ENCODE data around the gene SNRPA. TPM values are rescaled to one million over a fixed set of nuclear protein-coding genes. Genes with fewer than 3 reads are reported as not detected.

Gene SNRPA
- total RNA-seq, 1 experiment from 2014 or later, result 160 TPM

GRCh38 chr19:40741527-40742390, 9.2 kb upstream of the SNRPA start:
- DNase-seq (ENCODE audit: unreplicated experiment), result no peak
- no TSS peak for BruUV-seq (replicated peaks)

DNA sequence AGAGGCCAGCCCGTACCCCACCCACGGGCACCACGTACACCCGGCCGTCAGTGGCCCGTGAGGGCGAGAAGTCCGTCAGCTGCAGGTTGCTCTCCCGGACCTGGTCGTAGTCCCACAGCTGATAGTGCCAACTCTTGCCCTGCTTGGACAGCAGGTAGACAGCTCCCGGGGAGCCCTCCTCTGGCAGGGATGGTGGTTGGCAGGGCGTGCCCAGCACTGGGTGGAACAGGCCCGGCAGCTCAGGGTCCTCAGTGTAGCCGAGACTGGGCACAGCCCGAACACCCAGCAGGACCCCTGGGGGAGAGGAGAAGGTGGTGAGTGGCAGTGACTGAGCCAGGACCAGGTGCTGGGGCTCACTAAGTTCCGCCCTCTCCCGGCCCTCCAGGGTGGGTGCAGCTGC, 8.5 kb upstream of the SNRPA start:
- Mint-ChIP-seq H3K9me3 (ENCODE audit: unreplicated experiment) (no peaks in the 10 kb centered on the region), H3K4me1 (ENCODE audit: insufficient read depth, unreplicated experiment) (no peaks in the 10 kb centered on the region), H3K4me3 (ENCODE audit: unreplicated experiment) (no peak overlapping the region), H3K36me3 (ENCODE audit: insufficient read depth, unreplicated experiment) (peaks cover 49% of the 10 kb centered on the region), H3K27me3 (ENCODE audit: insufficient read depth, unreplicated experiment) (no peaks in the 10 kb centered on the region), H3K27ac (ENCODE audit: low read depth, unreplicated experiment) (no peak overlapping the region)
- BruUV-seq (replicated peaks), result no TSS peak
- POLR2A ChIA-PET, result interaction anchor here (0.6 to 3.7 kb wide), 8 partner anchors 7 to 1669 kb away, joined by 3 to 35 read pairs (median 4); partner anchors contain the start of genes ACTMAP, COQ8B, ITPKC and SNRPA
- no peak for DNase-seq (ENCODE audit: unreplicated experiment)
- intact Hi-C loops (cut with micrococcal nuclease), result no loop called here
- CTCF ChIA-PET, result interaction anchor here (0.6 to 0.9 kb wide), 4 partner anchors 79 to 1645 kb away, joined by 3 to 4 read pairs (median 3); no protein-coding TSS in a partner anchor
- TF ChIP-seq, protein P1, sequence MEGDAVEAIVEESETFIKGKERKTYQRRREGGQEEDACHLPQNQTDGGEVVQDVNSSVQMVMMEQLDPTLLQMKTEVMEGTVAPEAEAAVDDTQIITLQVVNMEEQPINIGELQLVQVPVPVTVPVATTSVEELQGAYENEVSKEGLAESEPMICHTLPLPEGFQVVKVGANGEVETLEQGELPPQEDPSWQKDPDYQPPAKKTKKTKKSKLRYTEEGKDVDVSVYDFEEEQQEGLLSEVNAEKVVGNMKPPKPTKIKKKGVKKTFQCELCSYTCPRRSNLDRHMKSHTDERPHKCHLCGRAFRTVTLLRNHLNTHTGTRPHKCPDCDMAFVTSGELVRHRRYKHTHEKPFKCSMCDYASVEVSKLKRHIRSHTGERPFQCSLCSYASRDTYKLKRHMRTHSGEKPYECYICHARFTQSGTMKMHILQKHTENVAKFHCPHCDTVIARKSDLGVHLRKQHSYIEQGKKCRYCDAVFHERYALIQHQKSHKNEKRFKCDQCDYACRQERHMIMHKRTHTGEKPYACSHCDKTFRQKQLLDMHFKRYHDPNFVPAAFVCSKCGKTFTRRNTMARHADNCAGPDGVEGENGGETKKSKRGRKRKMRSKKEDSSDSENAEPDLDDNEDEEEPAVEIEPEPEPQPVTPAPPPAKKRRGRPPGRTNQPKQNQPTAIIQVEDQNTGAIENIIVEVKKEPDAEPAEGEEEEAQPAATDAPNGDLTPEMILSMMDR (IDR thresholded peaks at IDR 0.05; ENCODE audit: unreplicated experiment), result no peak

More at GRCh38 chr19:40741527-40742390, 9.2 kb upstream of the SNRPA start:
- Mint-ChIP-seq H3K27ac (ENCODE audit: low read depth, unreplicated experiment) (no peak overlapping the region), H3K27me3 (ENCODE audit: insufficient read depth, unreplicated experiment) (no peaks in the 10 kb centered on the region), H3K9me3 (ENCODE audit: unreplicated experiment) (no peaks in the 10 kb centered on the region), H3K4me3 (ENCODE audit: unreplicated experiment) (no peak overlapping the region), H3K4me1 (ENCODE audit: insufficient read depth, unreplicated experiment) (no peaks in the 10 kb centered on the region), H3K36me3 (ENCODE audit: insufficient read depth, unreplicated experiment) (peaks cover 56% of the 10 kb centered on the region)
- POLR2A ChIA-PET, result interaction anchor here (0.7 to 3.7 kb wide), 8 partner anchors 8 to 138 kb away, joined by 3 to 35 read pairs (median 4); partner anchors contain the start of genes ACTMAP, COQ8B, ITPKC and SNRPA
- CTCF ChIA-PET, result interaction anchor here (0.6 to 0.9 kb wide), 3 partner anchors 79 to 1645 kb away, joined by 3 to 4 read pairs (median 3); no protein-coding TSS in a partner anchor
- intact Hi-C loops (cut with micrococcal nuclease), result no loop called here
- TF ChIP-seq, protein P1 (IDR thresholded peaks at IDR 0.05; ENCODE audit: unreplicated experiment), result no peak

DNA sequence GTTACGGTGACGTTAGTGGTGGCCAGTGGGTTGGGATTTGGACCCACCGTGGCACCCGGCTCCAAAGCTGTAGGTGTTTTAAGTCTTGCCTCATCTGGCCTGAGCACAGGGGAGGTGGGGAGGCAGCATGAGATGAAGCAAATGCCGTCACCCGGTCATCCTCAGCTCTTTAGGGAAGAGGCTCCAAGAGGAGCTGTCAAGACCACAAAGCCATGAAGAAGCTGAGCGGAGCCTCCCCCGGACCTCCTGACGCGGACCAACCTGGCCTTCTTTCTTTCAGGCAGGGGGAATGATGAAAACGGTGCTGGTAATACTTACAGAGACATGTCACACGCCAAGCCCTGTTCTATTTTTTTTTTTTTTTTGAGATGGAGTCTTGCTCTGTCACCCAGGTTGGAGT, 8.1 kb upstream of the SNRPA start:
- Mint-ChIP-seq H3K4me1 (ENCODE audit: insufficient read depth, unreplicated experiment) (no peaks in the 10 kb centered on the region), H3K9me3 (ENCODE audit: unreplicated experiment) (no peaks in the 10 kb centered on the region), H3K27me3 (ENCODE audit: insufficient read depth, unreplicated experiment) (no peaks in the 10 kb centered on the region), H3K4me3 (ENCODE audit: unreplicated experiment) (no peak overlapping the region), H3K36me3 (ENCODE audit: insufficient read depth, unreplicated experiment) (peaks cover 45% of the 10 kb centered on the region), H3K27ac (ENCODE audit: low read depth, unreplicated experiment) (no peak overlapping the region)
- TF ChIP-seq, protein P1 (IDR thresholded peaks at IDR 0.05; ENCODE audit: unreplicated experiment), result no peak
- intact Hi-C loops (cut with micrococcal nuclease), result no loop called here
- ChIA-PET POLR2A (interaction anchor here (0.6 to 3.7 kb wide), 10 partner anchors 7 to 1669 kb away, joined by 3 to 35 read pairs (median 3); partner anchors contain the start of genes ACTMAP, COQ8B, ITPKC and SNRPA), CTCF (interaction anchor here (0.6 to 0.9 kb wide), 3 partner anchors 80 to 108 kb away, joined by 3 to 4 read pairs (median 3); no protein-coding TSS in a partner anchor)
- DNase-seq (ENCODE audit: unreplicated experiment), result no peak
- BruUV-seq (replicated peaks), result no TSS peak

DNA sequence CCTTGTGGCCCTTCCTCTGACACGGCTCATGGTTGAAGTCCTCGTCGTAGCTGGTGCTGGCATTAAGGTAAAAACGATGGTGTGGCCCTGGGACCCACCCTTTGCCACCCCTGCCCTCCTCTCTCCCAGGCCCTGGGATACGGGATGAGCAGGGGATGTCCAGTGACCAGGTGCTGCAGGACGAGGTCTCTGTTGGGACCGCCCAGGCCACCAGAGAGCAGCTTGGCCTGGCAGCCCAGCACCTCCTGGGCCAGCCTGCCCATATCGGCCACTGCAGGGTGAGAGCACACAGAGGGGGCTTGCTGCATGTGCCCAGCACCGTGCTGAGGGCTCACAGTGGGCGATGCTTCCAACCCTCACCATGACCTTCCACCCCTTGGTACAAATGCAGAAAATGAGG, 7.1 kb upstream of the SNRPA start:
- no peak overlapping the region for H3K4me3 Mint-ChIP-seq (ENCODE audit: unreplicated experiment)
- H3K36me3 Mint-ChIP-seq (ENCODE audit: insufficient read depth, unreplicated experiment), result peaks cover 35% of the 10 kb centered on the region
- no peaks in the 10 kb centered on the region for H3K27me3 Mint-ChIP-seq (ENCODE audit: insufficient read depth, unreplicated experiment)

More for the DNA sequence above, 7.1 kb upstream of the SNRPA start:
- DNase-seq (ENCODE audit: unreplicated experiment), result no peak
- CTCF ChIA-PET, result interaction anchor here (0.6 kb wide), 2 partner anchors 35 to 109 kb away, joined by 3 read pairs; no protein-coding TSS in a partner anchor
- intact Hi-C loops (cut with micrococcal nuclease), result no loop called here
- BruUV-seq (replicated peaks), result no TSS peak
- TF ChIP-seq, protein P1 (IDR thresholded peaks at IDR 0.05; ENCODE audit: unreplicated experiment), result no peak
- Mint-ChIP-seq H3K4me1 (ENCODE audit: insufficient read depth, unreplicated experiment) (peaks cover 8% of the 10 kb centered on the region), H3K9me3 (ENCODE audit: unreplicated experiment) (no peaks in the 10 kb centered on the region), H3K27ac (ENCODE audit: low read depth, unreplicated experiment) (no peak overlapping the region)
- POLR2A ChIA-PET, result interaction anchor here (1.0 to 1.5 kb wide), 4 partner anchors 18 to 34 kb away, joined by 3 to 6 read pairs (median 3); partner anchors contain the start of genes COQ8B, ITPKC and RAB4B

All from MCF 10A (cell line).